Measurements from ENCODE around the gene PLEKHA6. TPM values are rescaled to one million over a fixed set of nuclear protein-coding genes. Genes with fewer than 3 reads are reported as not detected.
"Not testable (repeated sequence)": the region's sequence is repeated elsewhere in the genome, so short reads cannot be mapped to it uniquely, and the experiment has no call there.

Gene PLEKHA6
- total RNA-seq, 1 experiment from 2014 or later: 0.30 TPM

- no peaks in the 10 kb centered on the region for H4K20me1 ChIP-seq (ENCODE audit: insufficient read depth, low read depth, low read length)
- no peaks in the 10 kb centered on the region for H3K9me3 ChIP-seq (ENCODE audit: low read length)
- H3K4me3 ChIP-seq (ENCODE audit: low read length): no peak overlapping the region
- no peaks in the 10 kb centered on the region for H3K36me3 ChIP-seq (ENCODE audit: insufficient read depth, low read length)
- no peaks in the 10 kb centered on the region for H3K27me3 ChIP-seq (ENCODE audit: low read length)
- no peak overlapping the region for H2AFZ ChIP-seq (ENCODE audit: low read length)
- no peak for DNase-seq
- no peak overlapping the region for H3K4me2 ChIP-seq (ENCODE audit: low read depth, low read length, poor library complexity, severe bottlenecking)
- H3K9me2 ChIP-seq (replicated peaks; ENCODE audit: insufficient read depth, low read length): no peaks in the 10 kb centered on the region
- no peak overlapping the region for H3K27ac ChIP-seq (ENCODE audit: low read length)
- H3K9ac ChIP-seq (ENCODE audit: low read length): no peak overlapping the region
- no peaks in the 10 kb centered on the region for H3K79me2 ChIP-seq (ENCODE audit: low read length)
- H3K4me1 ChIP-seq (ENCODE audit: low read length): no peaks in the 10 kb centered on the region
These were observed 24.6 kb downstream of the PLEKHA6 start for GRCh38 chr1:204335085-204335484.

- H3K79me2 ChIP-seq (ENCODE audit: low read length): no peaks in the 10 kb centered on the region
- H3K9me3 ChIP-seq (ENCODE audit: low read length): no peaks in the 10 kb centered on the region
- no peak for DNase-seq
- H3K9ac ChIP-seq (ENCODE audit: low read length): no peak overlapping the region
- H3K4me1 ChIP-seq (ENCODE audit: low read length): no peaks in the 10 kb centered on the region
- H3K4me2 ChIP-seq (ENCODE audit: low read depth, low read length, poor library complexity, severe bottlenecking): no peak overlapping the region
- no peak overlapping the region for H2AFZ ChIP-seq (ENCODE audit: low read length)
- H3K27me3 ChIP-seq (ENCODE audit: low read length): no peaks in the 10 kb centered on the region
- H3K9me2 ChIP-seq (replicated peaks; ENCODE audit: insufficient read depth, low read length): no peaks in the 10 kb centered on the region
- H3K27ac ChIP-seq (ENCODE audit: low read length): no peak overlapping the region
- H3K36me3 ChIP-seq (ENCODE audit: insufficient read depth, low read length): no peaks in the 10 kb centered on the region
- no peak overlapping the region for H3K4me3 ChIP-seq (ENCODE audit: low read length)
- H4K20me1 ChIP-seq (ENCODE audit: insufficient read depth, low read depth, low read length): no peaks in the 10 kb centered on the region
These were observed 25.3 kb downstream of the PLEKHA6 start for GRCh38 chr1:204334455-204334854.

- no peaks in the 10 kb centered on the region for H4K20me1 ChIP-seq (ENCODE audit: insufficient read depth, low read depth, low read length)
- H3K36me3 ChIP-seq (ENCODE audit: insufficient read depth, low read length): no peaks in the 10 kb centered on the region
- no peak overlapping the region for H3K27ac ChIP-seq (ENCODE audit: low read length)
- no peak overlapping the region for H3K9ac ChIP-seq (ENCODE audit: low read length)
- H3K9me2 ChIP-seq (replicated peaks; ENCODE audit: insufficient read depth, low read length): no peaks in the 10 kb centered on the region
- no peak for DNase-seq
- no peak overlapping the region for H2AFZ ChIP-seq (ENCODE audit: low read length)
- no peak overlapping the region for H3K4me3 ChIP-seq (ENCODE audit: low read length)
- H3K4me2 ChIP-seq (ENCODE audit: low read depth, low read length, poor library complexity, severe bottlenecking): no peak overlapping the region
- no peaks in the 10 kb centered on the region for H3K27me3 ChIP-seq (ENCODE audit: low read length)
- H3K4me1 ChIP-seq (ENCODE audit: low read length): no peaks in the 10 kb centered on the region
- no peaks in the 10 kb centered on the region for H3K79me2 ChIP-seq (ENCODE audit: low read length)
- H3K9me3 ChIP-seq (ENCODE audit: low read length): no peaks in the 10 kb centered on the region
These were observed 26.3 kb downstream of the PLEKHA6 start for GRCh38 chr1:204333427-204333826.

DNA sequence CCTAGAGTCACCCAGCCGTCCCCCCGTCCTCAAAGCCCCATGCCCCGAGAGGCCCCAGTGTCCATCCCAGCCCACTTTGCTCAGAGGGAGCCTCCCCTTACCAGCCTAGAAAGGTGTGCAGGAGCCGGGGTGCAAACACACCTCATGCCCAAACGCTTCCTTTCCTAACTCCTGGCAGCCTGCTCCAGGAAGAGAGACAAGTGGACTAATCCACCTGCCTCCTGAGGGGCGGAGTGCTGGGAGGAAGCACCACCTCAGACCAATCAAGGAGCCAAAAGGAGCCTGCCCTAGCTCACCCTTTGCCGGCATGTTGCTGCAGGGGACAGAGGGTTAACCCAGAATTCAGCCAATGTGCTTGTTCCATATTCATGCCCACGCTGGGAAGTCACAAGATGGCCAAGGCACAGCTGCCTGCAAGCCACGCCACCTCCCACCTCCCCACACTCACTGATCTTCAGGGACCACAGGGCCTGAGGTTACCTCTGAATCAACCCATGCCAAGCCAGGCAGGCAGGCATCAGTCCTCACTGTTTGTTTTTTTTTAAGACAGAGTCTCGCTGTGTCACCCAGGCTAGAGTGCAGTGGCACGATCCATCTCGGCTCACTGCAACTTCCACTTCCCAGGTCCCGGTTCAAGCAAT lies 27.8 kb downstream of the PLEKHA6 start:
- Histone ChIP-seq H3K36me3 (ENCODE audit: insufficient read depth, low read length) (no peaks in the 10 kb centered on the region), H3K27ac (ENCODE audit: low read length) (no peak overlapping the region), H2AFZ (ENCODE audit: low read length) (no peak overlapping the region), H3K9me3 (ENCODE audit: low read length) (no peaks in the 10 kb centered on the region), H3K9ac (ENCODE audit: low read length) (no peak overlapping the region), H3K9me2 (replicated peaks; ENCODE audit: insufficient read depth, low read length) (no peaks in the 10 kb centered on the region), H3K4me1 (ENCODE audit: low read length) (no peaks in the 10 kb centered on the region), H3K27me3 (ENCODE audit: low read length) (no peaks in the 10 kb centered on the region), H4K20me1 (ENCODE audit: insufficient read depth, low read depth, low read length) (no peaks in the 10 kb centered on the region), H3K4me3 (ENCODE audit: low read length) (no peak overlapping the region), H3K79me2 (ENCODE audit: low read length) (no peaks in the 10 kb centered on the region), H3K4me2 (ENCODE audit: low read depth, low read length, poor library complexity, severe bottlenecking) (no peak overlapping the region)
- no peak for DNase-seq

GRCh38 chr1:204331275-204331674 lies 28.5 kb downstream of the PLEKHA6 start:
- Histone ChIP-seq H3K4me1 (ENCODE audit: low read length) (no peaks in the 10 kb centered on the region), H3K4me3 (ENCODE audit: low read length) (no peak overlapping the region), H3K9ac (ENCODE audit: low read length) (no peak overlapping the region), H3K9me2 (replicated peaks; ENCODE audit: insufficient read depth, low read length) (no peaks in the 10 kb centered on the region), H4K20me1 (ENCODE audit: insufficient read depth, low read depth, low read length) (no peaks in the 10 kb centered on the region), H3K36me3 (ENCODE audit: insufficient read depth, low read length) (no peaks in the 10 kb centered on the region), H3K4me2 (ENCODE audit: low read depth, low read length, poor library complexity, severe bottlenecking) (no peak overlapping the region), H3K79me2 (ENCODE audit: low read length) (no peaks in the 10 kb centered on the region), H2AFZ (ENCODE audit: low read length) (no peak overlapping the region), H3K9me3 (ENCODE audit: low read length) (no peaks in the 10 kb centered on the region), H3K27ac (ENCODE audit: low read length) (no peak overlapping the region), H3K27me3 (ENCODE audit: low read length) (no peaks in the 10 kb centered on the region)
- DNase-seq: no peak

DNA sequence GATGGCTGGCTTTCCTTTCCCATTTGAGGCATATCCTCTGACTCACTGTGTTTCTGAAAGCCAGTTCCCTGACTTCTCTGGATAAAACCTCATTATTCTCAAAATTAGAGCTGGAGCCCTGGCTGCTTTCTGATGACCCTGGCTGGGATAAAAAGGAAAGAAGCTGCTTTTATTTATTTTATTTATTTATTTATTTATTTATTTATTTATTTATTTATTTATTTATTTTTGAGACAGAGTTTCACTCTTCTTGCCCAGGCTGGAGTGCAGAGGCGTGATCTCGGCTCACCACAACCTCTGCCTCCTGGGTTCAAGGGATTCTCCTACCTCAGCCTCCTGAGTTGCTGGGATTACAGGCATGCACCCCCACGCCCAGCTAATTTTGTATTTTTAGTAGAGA lies 31.9 kb downstream of the PLEKHA6 start:
- not testable (repeated sequence) for H3K79me2 ChIP-seq (ENCODE audit: low read length); H3K4me3 ChIP-seq (ENCODE audit: low read length); H3K4me1 ChIP-seq (ENCODE audit: low read length); DNase-seq; H3K9ac ChIP-seq (ENCODE audit: low read length); H3K4me2 ChIP-seq (ENCODE audit: low read depth, low read length, poor library complexity, severe bottlenecking); H3K36me3 ChIP-seq (ENCODE audit: insufficient read depth, low read length); H3K27ac ChIP-seq (ENCODE audit: low read length); H3K9me2 ChIP-seq (replicated peaks; ENCODE audit: insufficient read depth, low read length); H2AFZ ChIP-seq (ENCODE audit: low read length); H3K27me3 ChIP-seq (ENCODE audit: low read length); H3K9me3 ChIP-seq (ENCODE audit: low read length); H4K20me1 ChIP-seq (ENCODE audit: insufficient read depth, low read depth, low read length)

GRCh38 chr1:204327359-204327758 lies 32.4 kb downstream of the PLEKHA6 start:
- no peaks in the 10 kb centered on the region for H3K9me2 ChIP-seq (replicated peaks; ENCODE audit: insufficient read depth, low read length)
- H3K4me1 ChIP-seq (ENCODE audit: low read length): no peaks in the 10 kb centered on the region
- H4K20me1 ChIP-seq (ENCODE audit: insufficient read depth, low read depth, low read length): no peaks in the 10 kb centered on the region
- no peaks in the 10 kb centered on the region for H3K79me2 ChIP-seq (ENCODE audit: low read length)
- no peak overlapping the region for H2AFZ ChIP-seq (ENCODE audit: low read length)
- no peaks in the 10 kb centered on the region for H3K27me3 ChIP-seq (ENCODE audit: low read length)
- H3K9me3 ChIP-seq (ENCODE audit: low read length): no peaks in the 10 kb centered on the region
- H3K27ac ChIP-seq (ENCODE audit: low read length): no peak overlapping the region
- H3K4me3 ChIP-seq (ENCODE audit: low read length): no peak overlapping the region
- H3K36me3 ChIP-seq (ENCODE audit: insufficient read depth, low read length): no peaks in the 10 kb centered on the region
- no peak overlapping the region for H3K4me2 ChIP-seq (ENCODE audit: low read depth, low read length, poor library complexity, severe bottlenecking)
- DNase-seq: no peak
- H3K9ac ChIP-seq (ENCODE audit: low read length): no peak overlapping the region

DNA sequence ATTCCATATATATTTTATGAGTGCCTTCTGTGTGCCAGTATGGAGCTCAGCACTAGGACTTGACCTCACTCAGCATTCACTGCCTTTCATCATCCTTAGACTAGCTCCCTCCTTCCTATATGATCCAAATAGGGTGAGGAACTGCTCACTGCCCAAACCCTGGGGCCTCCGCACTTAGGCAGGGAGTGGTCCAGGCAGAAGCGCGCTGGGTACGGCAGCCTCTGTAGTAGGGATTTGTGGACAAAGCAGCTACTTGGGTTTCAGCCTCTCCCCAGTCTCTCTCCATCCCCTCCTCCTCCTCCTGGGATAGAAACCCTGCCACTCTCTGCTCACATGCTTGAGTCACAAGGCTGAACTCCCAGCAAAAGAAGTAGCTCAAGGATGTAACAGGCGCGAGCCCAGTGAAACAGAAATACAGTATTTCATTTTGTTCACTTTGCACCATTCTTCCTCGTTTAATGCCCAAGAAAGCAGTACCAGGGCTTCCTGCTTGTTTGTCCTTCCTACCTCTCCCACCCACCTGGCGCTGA lies 32.9 kb downstream of the PLEKHA6 start:
- no peak overlapping the region for H3K4me3 ChIP-seq (ENCODE audit: low read length)
- no peak for DNase-seq
- no peak overlapping the region for H3K4me2 ChIP-seq (ENCODE audit: low read depth, low read length, poor library complexity, severe bottlenecking)
- no peak overlapping the region for H3K27ac ChIP-seq (ENCODE audit: low read length)
- H4K20me1 ChIP-seq (ENCODE audit: insufficient read depth, low read depth, low read length): no peaks in the 10 kb centered on the region
- H3K9ac ChIP-seq (ENCODE audit: low read length): no peak overlapping the region
- H3K9me2 ChIP-seq (replicated peaks; ENCODE audit: insufficient read depth, low read length): no peaks in the 10 kb centered on the region
- H3K27me3 ChIP-seq (ENCODE audit: low read length): no peaks in the 10 kb centered on the region
- H2AFZ ChIP-seq (ENCODE audit: low read length): no peak overlapping the region
- H3K4me1 ChIP-seq (ENCODE audit: low read length): no peaks in the 10 kb centered on the region
- no peaks in the 10 kb centered on the region for H3K36me3 ChIP-seq (ENCODE audit: insufficient read depth, low read length)
- H3K9me3 ChIP-seq (ENCODE audit: low read length): no peaks in the 10 kb centered on the region
- H3K79me2 ChIP-seq (ENCODE audit: low read length): no peaks in the 10 kb centered on the region

Data from Karpas-422 (cell line).